Esophagus mucosa (tissue), 1 donor: ENCODE measurements around the gene KRTAP2-2. TPM values are rescaled to one million over a fixed set of nuclear protein-coding genes. Genes with fewer than 3 reads are reported as not detected.

Experiments
- ATAC-seq: fragments of 200-7000 bp; cut with Tn5 transposase; one replicate; pipeline ENCODE4 v1.9.1; 2020
- total RNA-seq: library from RNA; stranded (reverse); gene quantifications from one replicate; pipeline ENCODE4 v1.2.4, GENCODE V29; 2023
- donor health status: DM: yes; HTN: yes; CAD: no.

Gene KRTAP2-2
- total RNA-seq, 1 donor from 2014 or later: not detected

DNA sequence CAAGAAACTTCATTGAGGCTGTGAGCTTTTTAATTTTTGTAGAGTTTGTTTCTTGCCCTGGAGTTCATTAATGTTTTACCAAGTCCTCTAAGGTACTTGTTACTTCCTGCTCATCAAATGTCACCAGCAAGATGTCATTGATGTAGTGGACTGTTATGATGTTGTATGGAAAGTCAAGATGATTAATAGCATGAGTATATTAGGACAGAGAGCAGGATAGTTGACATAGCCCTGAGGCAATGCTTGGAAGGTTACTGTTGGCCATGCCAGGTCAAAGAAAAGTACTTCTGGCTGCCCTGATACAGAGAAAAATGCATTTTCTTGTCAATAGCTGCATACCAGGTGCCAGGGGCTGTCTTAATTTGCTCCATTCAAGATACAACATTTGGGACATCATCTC, 34.7 kb downstream of the KRTAP2-2 start:
- ATAC-seq: no peak

DNA sequence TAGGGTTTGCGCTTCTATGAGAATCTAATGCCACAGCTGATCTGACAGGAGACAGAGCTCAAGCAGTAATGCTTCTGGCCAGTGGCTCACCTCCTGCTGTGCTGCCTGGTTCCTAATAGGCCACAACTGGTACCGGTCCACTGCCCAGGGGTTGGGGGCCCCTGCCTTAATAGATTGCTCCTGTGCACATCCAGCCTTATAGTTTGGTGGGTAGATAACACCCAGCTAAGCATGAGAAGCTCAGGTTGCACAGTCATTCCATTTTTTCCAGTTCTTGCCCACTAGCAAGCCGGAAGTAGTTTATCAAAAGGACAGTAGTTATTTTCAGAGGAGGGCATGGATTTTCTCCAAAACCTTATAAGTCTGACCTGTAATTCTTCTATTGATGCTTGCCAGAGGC, 35.6 kb downstream of the KRTAP2-2 start:
- no peak for ATAC-seq

DNA sequence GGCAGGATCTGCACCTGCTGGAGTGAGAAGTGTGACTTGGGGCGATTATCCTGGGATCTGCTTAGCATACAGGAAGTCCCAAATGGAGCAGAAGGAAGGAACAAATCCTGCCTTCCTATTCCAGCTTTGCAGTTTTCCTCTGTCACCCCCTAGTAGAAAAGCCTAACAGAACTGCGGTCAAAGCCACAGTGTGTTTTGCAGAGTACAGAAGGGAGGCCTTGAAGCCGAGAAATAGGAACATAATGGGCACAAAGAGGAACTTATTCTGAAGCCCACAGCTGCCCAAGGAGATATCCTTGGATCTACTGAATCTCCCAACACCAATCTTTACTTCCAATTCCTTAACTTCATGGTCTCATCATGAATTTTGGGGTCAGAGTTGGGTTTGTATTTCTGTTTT, 36.5 kb downstream of the KRTAP2-2 start:
- ATAC-seq: no peak

DNA sequence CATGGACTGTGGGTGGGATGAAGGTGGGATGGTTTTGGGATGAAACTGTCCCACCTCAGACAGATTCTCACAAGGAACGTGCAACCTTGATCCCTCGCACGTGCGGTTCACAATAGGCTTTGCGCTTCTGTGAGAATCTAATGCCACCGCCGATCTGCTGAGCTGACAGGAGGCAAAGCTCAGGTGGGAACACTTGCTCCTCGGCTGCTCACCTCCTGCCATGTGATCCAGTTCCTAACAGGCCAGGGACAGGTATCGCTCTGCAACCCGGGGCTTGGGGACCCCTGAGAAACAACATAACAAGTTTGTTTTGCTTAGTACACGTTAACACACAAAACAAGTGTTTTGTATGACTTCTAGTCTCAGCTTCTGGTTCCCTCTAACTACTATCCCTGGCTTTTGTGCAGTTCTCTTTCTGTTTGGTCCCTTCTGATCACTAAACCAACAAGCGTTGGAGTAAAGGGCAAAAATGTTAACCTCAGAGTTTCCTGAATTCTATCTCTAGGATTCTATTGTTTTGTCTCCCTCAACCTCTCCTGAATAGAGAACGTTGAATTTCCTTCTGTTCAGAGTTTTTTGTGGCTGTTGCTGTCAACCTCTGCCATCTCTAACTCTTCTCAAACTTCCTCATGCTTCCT, 38.3 kb downstream of the KRTAP2-2 start:
- ATAC-seq: no peak

DNA sequence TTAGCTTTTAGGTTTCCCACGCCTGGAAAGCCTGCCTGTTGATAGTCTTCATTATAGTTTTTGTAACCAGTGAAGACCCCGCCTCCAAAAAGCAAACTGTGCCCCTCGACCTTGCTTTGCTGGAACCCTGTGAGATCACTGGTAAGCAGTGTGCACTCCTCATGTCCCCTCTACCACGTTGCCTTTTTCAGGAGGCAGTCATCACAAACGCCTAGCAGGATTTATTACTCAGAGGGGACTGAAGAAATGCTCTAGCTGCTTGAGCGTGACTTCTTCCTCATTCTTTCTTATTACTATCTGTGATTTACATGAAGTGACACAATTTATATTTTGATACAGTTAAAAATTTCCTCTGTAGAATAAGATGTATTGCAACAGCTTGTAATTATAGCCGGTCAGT, 39.6 kb downstream of the KRTAP2-2 start:
- ATAC-seq: no peak

DNA sequence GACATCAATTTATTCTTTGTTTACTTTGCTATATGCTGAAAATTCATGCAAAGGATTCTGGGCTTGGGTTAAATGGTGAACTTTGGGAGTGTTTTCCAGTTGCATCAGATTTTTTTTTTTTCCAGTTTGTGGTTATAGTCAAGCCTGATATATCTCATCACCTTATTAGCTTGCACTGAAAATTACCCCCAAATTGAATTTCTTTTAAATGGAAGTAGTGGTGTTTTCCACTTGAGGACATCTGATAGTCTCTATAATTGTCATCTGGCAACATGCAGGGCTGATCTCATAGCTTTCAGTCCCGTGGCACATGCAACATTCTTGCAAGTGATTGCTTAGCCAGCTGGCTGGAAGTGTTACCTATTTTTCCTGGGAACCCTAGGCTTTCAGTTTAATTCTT, 41.4 kb downstream of the KRTAP2-2 start:
- ATAC-seq: no peak

DNA sequence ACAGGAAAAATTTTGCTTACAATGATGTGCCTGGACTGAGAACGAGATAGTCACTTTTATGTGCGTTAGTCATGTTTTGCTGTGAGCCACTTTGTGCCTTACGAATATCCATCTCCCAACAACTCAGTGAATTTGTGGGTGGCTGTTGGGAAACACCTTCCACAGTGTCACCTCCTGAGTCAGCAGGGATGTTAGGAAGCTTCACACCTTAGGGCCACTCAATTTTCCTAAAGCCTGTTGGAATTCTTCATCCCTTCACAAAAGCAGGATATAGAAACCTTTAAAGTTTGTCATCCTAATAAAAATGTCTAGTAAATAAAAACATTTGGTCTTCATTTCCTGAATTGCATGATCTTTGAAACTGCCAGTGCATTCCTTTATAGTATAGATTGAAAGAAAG, 41.8 kb downstream of the KRTAP2-2 start:
- ATAC-seq: no peak

DNA sequence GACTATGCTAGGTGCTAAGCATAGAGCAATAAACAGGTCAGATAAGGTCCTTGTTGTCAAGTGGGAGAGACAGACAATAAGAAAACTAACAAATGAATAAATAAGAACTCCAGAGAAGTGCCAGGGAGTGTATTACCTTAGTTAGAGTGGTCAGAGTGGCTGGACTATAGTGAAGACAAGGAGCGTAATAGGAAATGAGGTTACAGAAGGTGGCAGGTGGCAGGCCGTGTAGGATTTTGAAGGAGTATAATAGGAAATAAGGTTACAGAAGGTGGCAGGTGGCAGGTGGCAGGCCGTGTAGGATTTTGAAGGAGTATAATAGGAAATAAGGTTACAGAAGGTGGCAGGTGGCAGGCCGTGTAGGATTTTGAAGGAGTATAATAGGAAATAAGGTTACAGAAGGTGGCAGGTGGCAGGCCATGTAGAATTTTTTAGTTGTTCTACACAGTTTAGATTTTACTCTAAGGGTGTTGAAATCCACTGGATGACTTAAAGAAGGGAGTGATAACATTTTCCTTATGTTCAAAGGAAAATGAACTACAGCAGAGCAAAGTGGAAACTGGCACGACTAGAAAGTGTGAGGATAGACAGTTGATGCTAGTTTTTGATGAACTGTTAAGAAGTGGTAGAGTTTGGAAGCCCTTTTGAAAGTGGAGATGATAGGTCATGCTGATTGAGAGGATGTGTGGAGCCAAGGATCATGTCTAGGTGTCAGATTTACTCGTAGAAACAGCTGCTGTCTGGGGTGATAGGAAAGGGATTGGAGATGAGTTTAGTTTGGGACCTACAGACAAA, 42.5 kb downstream of the KRTAP2-2 start:
- ATAC-seq: no peak

DNA sequence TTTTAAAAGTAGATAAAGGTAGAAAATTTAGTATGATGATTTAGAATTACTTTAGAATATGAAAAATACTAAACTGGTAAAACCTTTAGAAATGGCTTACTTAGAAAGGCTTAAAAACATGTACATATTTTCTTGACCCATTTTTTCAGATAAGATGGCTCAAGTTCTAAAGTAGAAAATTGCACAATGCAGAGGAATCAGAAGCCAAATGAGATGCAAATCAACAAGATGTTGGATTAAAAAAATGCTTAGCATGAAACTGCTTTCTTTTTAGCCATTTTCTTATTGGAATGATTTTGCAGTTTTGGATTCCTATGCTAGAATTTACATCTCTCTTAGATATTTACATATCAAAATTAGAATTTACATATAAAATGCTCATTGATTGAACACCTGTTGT, 44.6 kb downstream of the KRTAP2-2 start:
- ATAC-seq: no peak

DNA sequence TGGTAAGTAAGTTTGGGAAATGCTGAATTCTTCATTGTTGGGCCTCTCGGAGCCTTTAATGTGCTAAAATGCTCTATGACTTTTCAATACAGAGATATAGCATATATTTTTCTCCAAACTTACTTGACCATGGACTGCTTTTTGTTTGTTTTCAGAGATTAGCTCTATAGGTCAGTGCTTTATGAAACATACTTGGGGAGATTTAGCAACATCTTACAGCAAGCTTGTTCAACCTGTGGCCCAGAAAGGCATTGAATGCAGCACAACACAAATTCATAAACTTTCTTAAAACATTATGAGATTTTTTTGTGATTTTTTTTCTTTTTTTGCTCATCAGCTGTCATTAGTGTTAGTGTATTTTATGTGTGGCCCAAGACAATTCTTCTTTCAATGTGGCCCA, 45.1 kb downstream of the KRTAP2-2 start:
- ATAC-seq: no peak

DNA sequence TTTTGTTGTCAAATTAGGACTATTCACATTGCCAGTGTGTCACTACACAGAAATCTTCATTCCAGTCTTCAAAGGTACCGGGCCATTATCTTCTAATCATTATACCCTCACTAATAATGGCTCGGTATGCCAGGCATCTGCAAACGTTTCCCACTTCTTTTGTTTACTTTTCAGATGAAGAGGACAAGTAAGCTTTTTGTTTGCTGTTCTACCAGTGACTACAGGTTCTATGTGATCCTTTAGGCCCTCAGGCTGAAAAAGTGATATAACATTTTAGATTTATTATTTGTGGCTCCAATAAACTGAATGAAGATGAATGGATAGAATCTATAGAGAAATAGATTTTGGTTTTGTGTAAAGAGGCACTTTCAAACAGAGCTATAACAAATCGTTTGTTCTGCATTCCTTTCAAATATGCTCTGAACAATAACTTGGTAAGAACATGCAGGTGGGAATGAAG, 45.7 kb downstream of the KRTAP2-2 start:
- no peak for ATAC-seq

DNA sequence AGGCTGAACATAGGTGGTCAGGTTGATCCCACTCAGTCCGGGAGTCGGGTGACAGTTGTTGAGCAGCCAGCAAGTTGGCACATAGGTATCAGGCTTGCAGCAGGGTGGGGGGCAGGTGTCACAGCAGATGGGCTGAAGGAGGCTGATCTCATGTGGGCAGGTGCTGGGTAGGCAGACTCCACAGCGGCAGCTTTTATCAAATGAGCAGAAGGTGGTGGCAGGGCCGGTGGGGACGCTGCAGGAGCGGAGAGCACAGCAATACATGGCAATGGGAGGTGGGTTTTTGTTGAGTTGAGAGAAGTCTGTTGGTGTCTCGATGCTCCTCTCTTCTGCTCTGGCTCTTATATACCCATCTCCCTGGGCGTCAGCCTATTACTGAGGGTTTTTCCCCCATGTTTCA, 46.2 kb downstream of the KRTAP2-2 start, which contains the start of gene KRTAP3-1:
Gene KRTAP3-1 (minus strand): TSS at position 318 of the 400 bp plus-strand sequence. CDS start 54 bp downstream, at position 264.
- no peak for ATAC-seq

Other genes with a start within 250 kb of the KRTAP2-2 start
- gene KRT10, start 232.6 kb downstream of the KRTAP2-2 start, total RNA-seq: 50.3 TPM
- not detected for gene KRT12, start 188.0 kb downstream of the KRTAP2-2 start, total RNA-seq
- gene KRT20, start 170.0 kb downstream of the KRTAP2-2 start, total RNA-seq: 0.20 TPM
- 3.1 TPM for gene KRT23, start 117.6 kb downstream of the KRTAP2-2 start, total RNA-seq
- not detected for gene KRT39, start 88.3 kb downstream of the KRTAP2-2 start, total RNA-seq
- gene KRT40, start 70.9 kb downstream of the KRTAP2-2 start, total RNA-seq: not detected
- gene KRTAP3-3, start 61.1 kb downstream of the KRTAP2-2 start, total RNA-seq: not detected
- not detected for gene KRTAP3-2, start 55.3 kb downstream of the KRTAP2-2 start, total RNA-seq
- not detected for gene KRTAP3-1, start 46.1 kb downstream of the KRTAP2-2 start, total RNA-seq
- not detected for gene KRTAP1-5, start 28.0 kb downstream of the KRTAP2-2 start, total RNA-seq
- not detected for gene KRTAP1-4, start 25.0 kb downstream of the KRTAP2-2 start, total RNA-seq
- gene KRTAP1-3, start 20.4 kb downstream of the KRTAP2-2 start, total RNA-seq: not detected
- not detected for gene KRTAP1-1, start 13.8 kb downstream of the KRTAP2-2 start, total RNA-seq
- not detected for gene KRTAP2-1, start 7.9 kb downstream of the KRTAP2-2 start, total RNA-seq
- gene KRTAP2-3, start 4.9 kb upstream of the KRTAP2-2 start, total RNA-seq: not detected
- not detected for gene KRTAP2-4, start 10.6 kb upstream of the KRTAP2-2 start, total RNA-seq
- gene KRTAP4-7, start 28.9 kb upstream of the KRTAP2-2 start, total RNA-seq: not detected
- gene KRTAP4-8, start 42.9 kb upstream of the KRTAP2-2 start, total RNA-seq: not detected
- not detected for gene KRTAP4-16, start 47.0 kb upstream of the KRTAP2-2 start, total RNA-seq
- gene KRTAP4-9, start 50.2 kb upstream of the KRTAP2-2 start, total RNA-seq: not detected
- not detected for gene KRTAP4-11, start 63.1 kb upstream of the KRTAP2-2 start, total RNA-seq
- gene KRTAP4-12, start 69.0 kb upstream of the KRTAP2-2 start, total RNA-seq: not detected
- gene KRTAP4-6, start 85.3 kb upstream of the KRTAP2-2 start, total RNA-seq: not detected
- not detected for gene KRTAP4-5, start 94.6 kb upstream of the KRTAP2-2 start, total RNA-seq
- gene KRTAP4-4, start 105.5 kb upstream of the KRTAP2-2 start, total RNA-seq: not detected
- not detected for gene KRTAP4-3, start 113.0 kb upstream of the KRTAP2-2 start, total RNA-seq
- gene KRTAP4-2, start 123.0 kb upstream of the KRTAP2-2 start, total RNA-seq: not detected
- not detected for gene KRTAP4-1, start 129.7 kb upstream of the KRTAP2-2 start, total RNA-seq
- gene KRTAP9-1, start 134.7 kb upstream of the KRTAP2-2 start, total RNA-seq: not detected
- gene KRTAP9-2, start 171.4 kb upstream of the KRTAP2-2 start, total RNA-seq: not detected
- gene KRTAP9-3, start 177.2 kb upstream of the KRTAP2-2 start, total RNA-seq: not detected
- gene KRTAP9-8, start 182.8 kb upstream of the KRTAP2-2 start, total RNA-seq: not detected
- gene KRTAP9-4, start 194.5 kb upstream of the KRTAP2-2 start, total RNA-seq: not detected
- gene KRTAP9-9, start 200.2 kb upstream of the KRTAP2-2 start, total RNA-seq: not detected
- gene KRTAP9-6, start 210.1 kb upstream of the KRTAP2-2 start, total RNA-seq: not detected
- gene KRTAP9-7, start 220.5 kb upstream of the KRTAP2-2 start, total RNA-seq: not detected
- gene KRTAP29-1, start 247.6 kb upstream of the KRTAP2-2 start, total RNA-seq: not detected